BE2C (cell line): ENCODE measurements around the gene SNN.

ENCODE experiments used
- DNase-seq: peaks from one replicate; pipeline ENCODE4 v3.0.0-alpha.2; 2020
- H3K27me3 ChIP-seq: fragments of 250-450 bp; sonication (Bioruptor Pico); 2 replicates; pipeline ENCODE4 v1.5.1; 2020; ENCODE audit warnings: mild to moderate bottlenecking
- H3K36me3 ChIP-seq: fragments of 250-450 bp; sonication (Bioruptor Pico); 2 replicates; pipeline ENCODE4 v1.5.1; 2020; ENCODE audit warnings: mild to moderate bottlenecking
- H3K4me1 ChIP-seq: fragments of 250-450 bp; sonication (Bioruptor Pico); 2 replicates; pipeline ENCODE4 v1.5.1; 2020
- H3K4me3 ChIP-seq: 2 replicates; pipeline ENCODE4 v1.5.1; 2011; ENCODE audit warnings: low read depth, low read length
- H3K9me3 ChIP-seq: fragments of 250-450 bp; sonication (Bioruptor Pico); 2 replicates; pipeline ENCODE4 v1.5.1; 2020
- TF ChIP-seq, protein P1 (sequence below): IDR thresholded peaks from 2 replicates; pipeline ENCODE4 v1.5.1; 2012; ENCODE audit warnings: mild to moderate bottlenecking, low read depth, low read length

Gene SNN

DNA sequence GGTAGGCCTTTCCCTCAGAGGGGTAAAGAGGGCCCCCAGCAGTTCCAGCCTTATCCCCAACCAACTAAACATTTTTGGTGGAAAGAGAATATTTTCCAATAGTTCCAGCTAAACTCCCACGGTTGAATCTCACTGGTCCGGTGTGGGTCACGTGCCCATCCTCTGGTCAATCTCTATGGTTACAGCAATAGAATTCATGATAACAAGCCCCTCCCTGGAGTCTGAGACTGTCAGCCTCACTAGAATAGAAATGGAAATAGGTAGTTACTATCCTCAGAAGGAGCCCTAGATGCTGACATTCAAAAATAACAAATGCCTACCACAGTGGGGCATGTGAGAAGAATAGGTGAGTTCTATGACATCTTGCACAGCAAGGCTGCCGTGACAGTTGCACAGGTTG, 44.0 kb upstream of the SNN start:
- Histone ChIP-seq H3K9me3 (no peaks in the 10 kb centered on the region), H3K4me3 (no peak overlapping the region), H3K4me1 (no peaks in the 10 kb centered on the region), H3K36me3 (no peaks in the 10 kb centered on the region), H3K27me3 (no peaks in the 10 kb centered on the region)
- TF ChIP-seq, protein P1, sequence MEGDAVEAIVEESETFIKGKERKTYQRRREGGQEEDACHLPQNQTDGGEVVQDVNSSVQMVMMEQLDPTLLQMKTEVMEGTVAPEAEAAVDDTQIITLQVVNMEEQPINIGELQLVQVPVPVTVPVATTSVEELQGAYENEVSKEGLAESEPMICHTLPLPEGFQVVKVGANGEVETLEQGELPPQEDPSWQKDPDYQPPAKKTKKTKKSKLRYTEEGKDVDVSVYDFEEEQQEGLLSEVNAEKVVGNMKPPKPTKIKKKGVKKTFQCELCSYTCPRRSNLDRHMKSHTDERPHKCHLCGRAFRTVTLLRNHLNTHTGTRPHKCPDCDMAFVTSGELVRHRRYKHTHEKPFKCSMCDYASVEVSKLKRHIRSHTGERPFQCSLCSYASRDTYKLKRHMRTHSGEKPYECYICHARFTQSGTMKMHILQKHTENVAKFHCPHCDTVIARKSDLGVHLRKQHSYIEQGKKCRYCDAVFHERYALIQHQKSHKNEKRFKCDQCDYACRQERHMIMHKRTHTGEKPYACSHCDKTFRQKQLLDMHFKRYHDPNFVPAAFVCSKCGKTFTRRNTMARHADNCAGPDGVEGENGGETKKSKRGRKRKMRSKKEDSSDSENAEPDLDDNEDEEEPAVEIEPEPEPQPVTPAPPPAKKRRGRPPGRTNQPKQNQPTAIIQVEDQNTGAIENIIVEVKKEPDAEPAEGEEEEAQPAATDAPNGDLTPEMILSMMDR = no peak
- no peak for DNase-seq

DNA sequence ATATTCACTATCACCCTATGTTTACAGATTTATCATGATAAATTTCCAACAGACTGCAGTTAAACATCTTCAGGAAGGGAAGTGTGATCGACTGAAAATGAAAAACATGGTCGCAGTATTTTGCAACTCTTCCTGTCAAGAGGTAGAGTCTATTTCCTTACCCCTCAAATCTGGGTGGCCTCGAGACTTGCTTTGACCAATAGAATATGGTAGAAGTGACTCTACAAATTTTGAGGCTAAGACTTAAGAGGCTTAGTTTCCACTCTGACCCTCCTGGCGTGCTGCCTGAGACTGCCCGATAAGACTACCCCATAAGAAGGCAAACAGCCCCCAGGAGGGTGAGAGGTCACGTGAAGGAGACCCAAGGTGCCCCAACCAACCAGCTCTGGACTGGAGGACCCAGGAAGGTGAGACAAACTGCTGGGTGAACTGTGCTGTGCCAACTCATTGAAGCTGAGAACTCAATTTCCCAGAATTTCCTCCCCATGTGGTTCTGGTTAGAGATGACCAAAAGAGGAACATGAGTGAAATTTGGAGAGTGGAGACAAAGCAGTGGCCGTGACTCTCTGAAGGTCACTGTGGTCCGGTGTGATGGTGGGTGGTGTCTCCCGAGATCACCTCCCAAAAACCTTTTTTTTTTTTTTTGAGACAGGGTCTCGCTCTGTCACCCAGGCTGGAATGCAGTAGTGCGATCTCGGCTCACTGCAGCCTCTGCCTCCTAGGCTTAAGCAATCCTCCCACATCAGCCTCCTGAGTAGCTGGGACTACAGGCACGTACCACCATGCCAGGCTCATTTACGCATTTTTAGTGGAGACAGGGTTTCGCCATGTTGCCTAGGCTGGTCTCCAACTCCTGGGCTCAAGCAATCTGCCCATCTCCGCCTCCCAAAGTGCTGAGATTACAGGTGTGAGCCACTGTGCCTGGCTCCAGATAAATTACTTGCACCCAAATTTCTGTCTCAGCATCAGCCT, 43.3 kb upstream of the SNN start:
- Histone ChIP-seq H3K4me3 (no peak overlapping the region), H3K27me3 (no peaks in the 10 kb centered on the region), H3K9me3 (no peaks in the 10 kb centered on the region), H3K36me3 (no peaks in the 10 kb centered on the region), H3K4me1 (no peaks in the 10 kb centered on the region)
- TF ChIP-seq, protein P1 = no peak
- DNase-seq = no peak

DNA sequence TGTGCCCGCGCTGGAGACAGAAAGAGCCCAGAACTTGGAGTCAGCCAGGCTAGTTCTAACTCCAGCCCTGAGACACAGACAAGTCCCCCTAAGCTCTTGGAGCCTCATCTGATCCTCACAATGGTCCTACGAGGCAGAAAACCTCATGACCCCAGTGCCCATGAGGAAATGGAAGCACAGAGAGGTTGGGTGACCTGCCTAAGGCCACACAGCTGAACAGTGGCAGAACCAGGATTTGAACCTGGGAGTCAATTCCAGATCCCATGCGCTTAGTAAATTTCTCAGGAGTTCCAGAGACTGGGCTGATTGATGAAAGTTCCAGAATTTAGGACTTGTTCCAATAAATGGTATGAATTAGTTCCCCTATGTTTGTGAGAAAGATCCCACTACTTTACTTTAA, 42.5 kb upstream of the SNN start:
- Histone ChIP-seq H3K4me3 (no peak overlapping the region), H3K4me1 (no peaks in the 10 kb centered on the region), H3K36me3 (no peaks in the 10 kb centered on the region), H3K9me3 (no peaks in the 10 kb centered on the region), H3K27me3 (no peaks in the 10 kb centered on the region)
- TF ChIP-seq, protein P1 = no peak
- DNase-seq = no peak

DNA sequence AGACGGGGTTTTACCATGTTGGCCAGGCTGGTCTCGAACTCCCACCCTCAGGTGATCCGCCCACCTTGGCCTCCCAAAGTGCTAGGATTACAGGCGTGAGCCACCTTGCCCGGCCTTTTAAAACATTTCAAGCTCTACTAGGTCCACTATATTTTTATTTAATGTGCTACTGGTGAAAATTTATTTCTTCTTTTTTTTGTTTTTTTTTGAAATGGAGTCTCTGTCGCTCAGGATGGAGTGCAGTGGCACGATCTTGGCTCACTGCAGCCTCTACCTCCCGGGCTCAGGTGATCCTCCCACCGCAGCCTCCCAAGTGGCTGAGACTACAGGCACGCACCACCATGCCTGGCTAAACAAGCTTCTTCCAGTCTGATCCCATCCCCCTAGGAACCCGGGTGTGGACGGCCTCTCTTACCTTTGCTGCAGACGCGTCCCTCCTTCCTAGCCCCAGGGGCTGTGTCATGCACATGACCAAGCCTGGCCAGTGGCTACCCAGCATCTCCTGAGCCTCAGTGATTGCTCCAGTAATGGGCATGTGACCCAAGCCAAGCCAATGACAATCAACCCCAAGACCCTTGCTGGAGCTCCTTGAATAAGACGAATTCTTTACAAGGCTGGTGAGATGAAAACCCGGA, 41.5 kb upstream of the SNN start:
- no peaks in the 10 kb centered on the region for H3K9me3 ChIP-seq
- H3K36me3 ChIP-seq = no peaks in the 10 kb centered on the region
- no peaks in the 10 kb centered on the region for H3K4me1 ChIP-seq
- no peak for DNase-seq
- TF ChIP-seq, protein P1 = no peak
- H3K4me3 ChIP-seq = no peak overlapping the region
- H3K27me3 ChIP-seq = no peaks in the 10 kb centered on the region

DNA sequence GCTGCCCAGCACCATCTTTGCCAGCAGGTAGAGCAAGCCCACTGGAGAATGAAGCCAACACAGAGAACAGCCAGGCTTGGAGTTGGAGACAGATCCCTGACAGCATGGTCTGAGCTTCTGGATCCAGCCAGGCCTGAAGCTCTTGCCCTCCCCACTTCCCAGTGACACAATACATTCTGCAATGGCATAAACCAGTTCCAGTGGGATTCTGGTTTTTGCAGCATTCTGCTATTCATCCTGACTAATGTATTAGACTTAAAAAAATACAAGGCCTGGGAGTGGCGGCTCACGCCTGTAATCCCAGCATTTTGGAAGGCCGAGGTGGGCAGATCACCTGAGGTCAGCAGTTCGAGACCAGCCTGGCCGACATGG, 41.0 kb upstream of the SNN start:
- no peak for DNase-seq
- Histone ChIP-seq H3K4me3 (no peak overlapping the region), H3K9me3 (no peaks in the 10 kb centered on the region), H3K36me3 (no peaks in the 10 kb centered on the region), H3K4me1 (no peaks in the 10 kb centered on the region), H3K27me3 (no peaks in the 10 kb centered on the region)
- TF ChIP-seq, protein P1 = no peak
